ENCODE results near the gene DDX19B. TPM values are rescaled to one million over a fixed set of nuclear protein-coding genes. Genes with fewer than 3 reads are reported as not detected.
"Not testable (repeated sequence)": the region's sequence is repeated elsewhere in the genome, so short reads cannot be mapped to it uniquely, and the experiment has no call there.

The DDX19B gene
- total and polyA plus RNA-seq, 7 donors, result 15.0 to 21.4 (median 16.0) TPM

- TF ChIP-seq, protein P1, sequence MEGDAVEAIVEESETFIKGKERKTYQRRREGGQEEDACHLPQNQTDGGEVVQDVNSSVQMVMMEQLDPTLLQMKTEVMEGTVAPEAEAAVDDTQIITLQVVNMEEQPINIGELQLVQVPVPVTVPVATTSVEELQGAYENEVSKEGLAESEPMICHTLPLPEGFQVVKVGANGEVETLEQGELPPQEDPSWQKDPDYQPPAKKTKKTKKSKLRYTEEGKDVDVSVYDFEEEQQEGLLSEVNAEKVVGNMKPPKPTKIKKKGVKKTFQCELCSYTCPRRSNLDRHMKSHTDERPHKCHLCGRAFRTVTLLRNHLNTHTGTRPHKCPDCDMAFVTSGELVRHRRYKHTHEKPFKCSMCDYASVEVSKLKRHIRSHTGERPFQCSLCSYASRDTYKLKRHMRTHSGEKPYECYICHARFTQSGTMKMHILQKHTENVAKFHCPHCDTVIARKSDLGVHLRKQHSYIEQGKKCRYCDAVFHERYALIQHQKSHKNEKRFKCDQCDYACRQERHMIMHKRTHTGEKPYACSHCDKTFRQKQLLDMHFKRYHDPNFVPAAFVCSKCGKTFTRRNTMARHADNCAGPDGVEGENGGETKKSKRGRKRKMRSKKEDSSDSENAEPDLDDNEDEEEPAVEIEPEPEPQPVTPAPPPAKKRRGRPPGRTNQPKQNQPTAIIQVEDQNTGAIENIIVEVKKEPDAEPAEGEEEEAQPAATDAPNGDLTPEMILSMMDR (IDR thresholded peaks at IDR 0.05), result peak; percentile 47
- Histone ChIP-seq H3K27me3 (ENCODE audit: insufficient read depth in 3 of 3, low read length in 2 of 3) (no peaks in the 10 kb centered on the region), H3K27ac (no peak overlapping the region), H3K36me3 (ENCODE audit: insufficient read depth in 1 of 2, low read depth in 1 of 2) (peaks cover 24 to 100% of the 10 kb centered on the region in 2 donors), H3K4me3 (no peak overlapping the region), H3K4me1 (no peaks in the 10 kb centered on the region), H3K9me3 (no peaks in the 10 kb centered on the region)
- WGBS, 3 donors, result 55 to 60% (median 57%) methylated on average over 6 of the region's 6 CpGs
- peak in 1 of 2 donors; percentile 26 for DNase-seq
- intact Hi-C loops (cut with DNase I), result loop anchor here in 1 of 2 donors (10.0 kb wide), 1 partner anchor 113 kb away; no protein-coding TSS in a partner anchor
- ATAC-seq, result peak in 1 of 4 donors; percentile 47
Measured at GRCh38 chr16:70267516-70267915, 31.5 kb upstream of the DDX19B start.

GRCh38 chr16:70267922-70268321 lies 31.1 kb upstream of the DDX19B start:
- peaks cover 24 to 99% of the 10 kb centered on the region in 2 donors for H3K36me3 ChIP-seq (ENCODE audit: insufficient read depth in 1 of 2, low read depth in 1 of 2)
- 92 to 95% (median 93%) methylated on average over 10 of the region's 10 CpGs for WGBS, 3 donors

GRCh38 chr16:70269471-70269870 lies 29.5 kb upstream of the DDX19B start:
- no peak for ATAC-seq
- no peak overlapping the region for H3K27ac ChIP-seq
- TF ChIP-seq, protein P1 (IDR thresholded peaks at IDR 0.05), result no peak
- 92 to 97% (median 96%) methylated on average over 12 of the region's 12 CpGs for WGBS, 3 donors
- DNase-seq, result peak in 1 of 2 donors; percentile 35
- peaks cover 23 to 99% of the 10 kb centered on the region in 2 donors for H3K36me3 ChIP-seq (ENCODE audit: insufficient read depth in 1 of 2, low read depth in 1 of 2)
- H3K4me3 ChIP-seq, result no peak overlapping the region
- intact Hi-C loops (cut with DNase I), result loop anchor here in 1 of 2 donors (10.0 kb wide), 1 partner anchor 115 kb away; no protein-coding TSS in a partner anchor
- H3K27me3 ChIP-seq (ENCODE audit: insufficient read depth in 3 of 3, low read length in 2 of 3), result no peaks in the 10 kb centered on the region
- H3K4me1 ChIP-seq, result no peaks in the 10 kb centered on the region
- no peaks in the 10 kb centered on the region for H3K9me3 ChIP-seq

More at GRCh38 chr16:70267922-70268321, 31.1 kb upstream of the DDX19B start:
- intact Hi-C loops (cut with DNase I), result loop anchor here in 1 of 2 donors (10.0 kb wide), 1 partner anchor 113 kb away; no protein-coding TSS in a partner anchor
- not testable (repeated sequence) for H3K27me3 ChIP-seq (ENCODE audit: insufficient read depth in 3 of 3, low read length in 2 of 3); DNase-seq; H3K9me3 ChIP-seq; H3K4me1 ChIP-seq; H3K27ac ChIP-seq; ATAC-seq; H3K4me3 ChIP-seq

GRCh38 chr16:70270176-70270575 lies 28.8 kb upstream of the DDX19B start:
- H3K27me3 ChIP-seq (ENCODE audit: insufficient read depth in 3 of 3, low read length in 2 of 3), result no peaks in the 10 kb centered on the region
- TF ChIP-seq, protein P1 (IDR thresholded peaks at IDR 0.05), result no peak
- no peaks in the 10 kb centered on the region for H3K9me3 ChIP-seq
- ATAC-seq (no peak), DNase-seq (no peak)
- H3K4me1 ChIP-seq, result no peaks in the 10 kb centered on the region
- H3K4me3 ChIP-seq, result no peak overlapping the region
- H3K36me3 ChIP-seq (ENCODE audit: insufficient read depth in 1 of 2, low read depth in 1 of 2), result peaks cover 17 to 99% of the 10 kb centered on the region in 2 donors
- 87 to 91% (median 90%) methylated on average over 3 of the region's 3 CpGs for WGBS, 3 donors
- intact Hi-C loops (cut with DNase I), result no loop called here
- no peak overlapping the region for H3K27ac ChIP-seq

DNA sequence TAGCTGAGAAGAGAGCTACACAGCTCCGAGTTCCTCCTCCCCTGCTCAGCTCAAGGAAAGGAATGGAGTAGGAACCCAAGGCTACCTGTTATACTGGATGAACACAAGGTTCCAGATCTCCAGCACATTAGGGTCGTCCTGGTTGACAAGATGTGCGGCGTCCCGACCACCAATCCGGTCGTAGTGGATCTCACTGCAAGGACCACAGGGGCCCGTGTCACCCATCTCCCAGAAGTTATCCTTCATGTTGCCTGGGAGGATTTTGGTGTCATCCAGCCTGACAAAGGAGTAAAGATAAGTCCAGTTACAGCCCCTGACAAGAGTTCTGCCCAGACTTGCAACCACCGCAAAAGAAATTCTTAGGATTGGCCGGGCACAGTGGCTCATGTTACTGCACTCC lies 27.3 kb upstream of the DDX19B start:
- TF ChIP-seq, protein P1 (IDR thresholded peaks at IDR 0.05), result no peak

More for the DNA sequence above, 27.3 kb upstream of the DDX19B start:
- Histone ChIP-seq H3K9me3 (no peaks in the 10 kb centered on the region), H3K27ac (no peak overlapping the region), H3K27me3 (ENCODE audit: insufficient read depth in 3 of 3, low read length in 2 of 3) (no peaks in the 10 kb centered on the region), H3K4me3 (no peak overlapping the region), H3K36me3 (ENCODE audit: insufficient read depth in 1 of 2, low read depth in 1 of 2) (peaks cover 16 to 99% of the 10 kb centered on the region in 2 donors), H3K4me1 (no peaks in the 10 kb centered on the region)
- ATAC-seq, result no peak
- no peak for DNase-seq
- intact Hi-C loops (cut with DNase I), result no loop called here
- WGBS, 3 donors, result 92 to 93% (median 92%) methylated on average over 10 of the region's 10 CpGs
